ENCODE data around the gene KLHL26.
"Not testable (repeated sequence)": the region's sequence is repeated elsewhere in the genome, so short reads cannot be mapped to it uniquely, and the experiment has no call there.

The KLHL26 gene

GRCh38 chr19:18663940-18664530, 27.2 kb downstream of the KLHL26 start:
- no peak for DNase-seq (ENCODE audit: low spot score)

GRCh38 chr19:18665771-18666202, 29.0 kb downstream of the KLHL26 start:
- no peak for DNase-seq (ENCODE audit: low spot score)

DNA sequence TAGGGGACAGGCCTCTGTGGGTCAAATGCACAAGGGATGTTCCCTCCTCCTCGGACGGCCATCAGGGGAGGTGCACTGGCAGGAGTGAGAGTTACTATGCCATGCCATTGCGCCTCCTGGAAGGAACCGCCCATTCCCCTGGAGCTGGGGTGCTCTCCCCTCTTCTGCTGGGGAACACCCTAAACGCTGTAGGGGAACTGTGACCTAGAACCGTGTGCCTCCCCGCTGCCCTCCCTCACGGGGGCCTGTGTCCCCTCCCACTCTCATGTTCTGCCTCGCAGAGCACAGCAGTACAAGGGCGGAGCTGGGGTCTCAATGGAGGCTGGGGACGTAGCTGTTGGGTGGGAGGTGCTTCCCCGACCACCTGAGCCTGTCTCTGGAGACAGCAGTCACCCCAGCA, 29.5 kb downstream of the KLHL26 start:
- no peak for DNase-seq (ENCODE audit: low spot score)

GRCh38 chr19:18666784-18667183, 30.0 kb downstream of the KLHL26 start:
- DNase-seq (ENCODE audit: low spot score), result no peak

DNA sequence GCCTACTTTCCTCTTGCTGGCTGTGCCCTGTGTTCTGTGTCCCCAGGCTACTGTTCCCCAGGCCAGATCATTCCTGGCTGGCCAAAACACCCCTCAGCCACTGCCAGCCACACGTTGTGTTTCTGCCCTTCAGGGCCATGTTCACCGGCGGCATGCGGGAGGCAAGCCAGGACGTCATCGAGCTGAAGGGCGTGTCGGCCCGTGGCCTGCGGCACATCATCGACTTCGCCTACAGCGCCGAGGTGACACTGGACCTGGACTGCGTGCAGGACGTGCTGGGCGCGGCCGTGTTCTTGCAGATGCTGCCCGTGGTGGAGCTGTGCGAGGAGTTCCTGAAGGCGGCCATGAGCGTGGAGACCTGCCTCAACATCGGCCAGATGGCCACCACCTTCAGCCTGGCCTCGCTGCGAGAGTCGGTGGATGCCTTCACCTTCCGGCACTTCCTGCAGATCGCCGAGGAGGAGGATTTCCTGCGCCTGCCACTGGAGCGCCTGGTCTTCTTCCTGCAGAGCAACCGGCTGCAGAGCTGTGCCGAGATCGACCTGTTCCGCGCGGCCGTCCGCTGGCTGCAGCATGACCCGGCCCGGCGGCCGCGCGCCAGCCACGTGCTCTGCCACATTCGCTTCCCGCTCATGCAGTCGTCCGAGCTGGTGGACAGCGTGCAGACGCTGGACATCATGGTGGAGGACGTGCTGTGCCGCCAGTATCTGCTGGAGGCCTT, 30.9 kb downstream of the KLHL26 start:
- no peak for DNase-seq (ENCODE audit: low spot score)

GRCh38 chr19:18668252-18668631, 31.4 kb downstream of the KLHL26 start:
- no peak for DNase-seq (ENCODE audit: low spot score)

DNA sequence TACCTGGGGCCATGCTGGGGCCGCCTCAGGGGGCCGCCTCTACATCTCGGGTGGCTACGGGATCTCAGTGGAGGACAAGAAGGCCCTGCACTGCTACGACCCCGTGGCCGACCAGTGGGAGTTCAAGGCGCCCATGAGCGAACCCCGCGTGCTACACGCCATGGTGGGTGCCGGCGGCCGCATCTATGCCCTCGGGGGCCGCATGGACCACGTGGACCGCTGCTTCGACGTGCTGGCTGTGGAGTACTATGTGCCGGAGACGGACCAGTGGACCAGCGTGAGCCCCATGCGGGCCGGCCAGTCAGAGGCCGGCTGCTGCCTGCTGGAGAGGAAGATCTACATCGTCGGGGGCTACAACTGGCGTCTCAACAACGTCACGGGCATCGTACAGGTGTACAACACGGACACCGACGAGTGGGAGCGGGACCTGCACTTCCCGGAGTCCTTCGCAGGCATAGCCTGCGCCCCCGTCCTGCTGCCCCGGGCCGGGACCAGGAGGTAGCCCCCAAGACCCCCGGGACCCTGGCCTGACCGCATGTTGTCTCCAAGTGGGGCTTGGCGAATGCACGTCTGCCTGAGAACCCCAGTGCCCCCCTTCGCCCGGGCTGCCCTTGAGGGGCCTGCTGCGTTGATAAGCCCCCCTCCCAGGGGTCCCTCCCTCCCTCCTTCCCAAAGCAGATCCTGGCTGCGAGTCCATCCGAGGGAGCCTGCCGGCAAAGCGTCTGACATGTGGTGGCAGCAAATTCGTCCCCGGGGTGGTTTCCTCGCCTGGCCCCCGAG, 32.1 kb downstream of the KLHL26 start:
- no peak for DNase-seq (ENCODE audit: low spot score)

GRCh38 chr19:18669524-18669817, 32.6 kb downstream of the KLHL26 start:
- no peak for DNase-seq (ENCODE audit: low spot score)

- DNase-seq (ENCODE audit: low spot score), result no peak
Observed at GRCh38 chr19:18669883-18670282, 33.1 kb downstream of the KLHL26 start.

DNA sequence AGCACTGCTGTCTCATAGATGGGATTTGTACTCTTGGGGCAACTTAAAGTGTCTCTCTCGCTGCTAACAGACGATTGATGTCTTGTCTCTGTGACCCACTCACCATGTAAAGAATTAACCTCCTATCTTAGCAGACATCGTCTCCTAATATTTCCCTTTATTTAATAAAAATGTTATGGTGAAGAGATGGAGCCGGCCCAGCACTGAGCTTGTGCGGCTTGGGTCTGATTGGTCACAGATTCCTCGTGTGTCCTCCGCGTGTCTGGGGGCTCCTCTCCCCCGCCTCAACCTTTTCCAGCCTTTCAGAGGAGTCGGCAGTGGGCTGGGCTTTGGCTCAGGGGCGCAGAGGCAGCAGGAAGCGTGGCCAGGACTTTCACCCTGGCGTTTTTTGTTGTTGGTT, 33.5 kb downstream of the KLHL26 start:
- DNase-seq (ENCODE audit: low spot score), result no peak

DNA sequence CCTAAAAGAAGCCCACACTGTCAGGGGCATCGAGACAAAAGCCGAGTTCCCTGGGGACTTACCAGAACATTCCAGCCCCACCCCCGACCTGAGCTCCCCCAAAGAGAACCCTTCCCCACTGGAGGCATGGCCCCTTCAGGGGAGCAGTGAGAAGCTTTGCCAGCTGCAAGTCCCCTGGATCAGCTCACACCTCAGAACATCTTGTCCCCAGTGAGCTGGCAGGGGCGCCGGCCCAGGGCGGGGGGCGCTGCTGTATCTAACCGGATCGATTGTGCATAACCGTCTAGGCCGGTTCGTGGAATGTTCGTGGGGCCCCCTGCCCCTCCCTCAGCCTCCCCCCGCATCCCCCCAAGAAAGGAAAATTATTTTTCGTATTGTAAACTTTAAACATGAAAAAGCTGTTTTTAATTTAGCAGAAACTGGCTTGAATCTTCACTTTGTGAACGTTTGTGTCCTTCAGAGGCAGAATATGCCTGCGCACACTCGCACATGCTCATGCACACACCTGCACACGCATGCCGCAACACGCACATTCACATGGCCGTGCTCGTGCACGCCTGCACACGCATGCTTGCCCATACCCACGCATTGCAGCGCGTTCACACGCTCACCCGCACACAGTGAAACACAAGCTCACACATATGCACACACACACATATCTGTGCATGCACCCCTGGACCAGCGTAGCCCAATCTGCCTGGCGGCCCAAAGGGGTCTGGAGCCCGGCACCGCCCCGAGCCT, 34.6 kb downstream of the KLHL26 start:
- DNase-seq (ENCODE audit: low spot score), result no peak

DNA sequence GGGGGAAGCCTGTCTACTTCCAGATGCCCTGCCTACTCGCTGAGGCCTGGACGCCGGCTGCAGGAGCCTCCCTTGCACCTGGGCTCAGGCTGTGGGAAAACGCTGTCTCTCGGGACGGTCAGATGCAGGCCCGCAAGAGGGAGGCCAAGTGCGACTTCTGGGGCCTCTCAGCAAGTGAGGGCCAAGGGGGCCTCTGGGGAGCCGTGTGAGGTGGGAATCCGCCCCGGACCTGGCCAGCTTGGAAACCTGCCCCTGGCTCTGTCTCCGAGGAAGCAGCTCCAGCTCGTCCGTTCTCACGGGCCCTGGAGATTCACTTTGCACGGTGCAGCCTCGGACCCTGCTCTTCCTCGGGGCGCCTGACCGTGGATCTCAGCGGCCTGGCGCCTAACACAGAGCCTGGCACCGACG, 35.2 kb downstream of the KLHL26 start:
- DNase-seq (ENCODE audit: low spot score), result no peak

GRCh38 chr19:18672606-18673337, 35.9 kb downstream of the KLHL26 start:
- peak; percentile 30 for DNase-seq (ENCODE audit: low spot score)

DNA sequence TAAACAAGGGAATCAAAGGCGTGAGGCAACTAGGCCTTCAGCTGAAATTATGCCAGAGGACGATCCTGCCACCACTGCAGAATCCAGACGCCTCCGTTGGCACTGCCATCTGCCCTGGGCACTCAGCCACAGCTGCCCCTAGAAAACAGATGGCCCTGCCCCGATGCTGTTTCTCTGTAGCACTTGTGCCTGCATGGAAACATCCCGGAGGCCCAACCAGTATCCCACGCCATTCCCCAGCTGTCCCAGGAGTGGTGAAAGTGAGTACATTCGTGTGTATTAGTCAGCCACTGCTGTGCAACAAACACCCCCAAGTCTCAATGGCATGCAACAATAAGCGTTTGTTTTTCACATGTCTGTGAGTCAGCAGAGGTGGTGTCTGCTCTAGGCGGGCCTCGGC, 37.8 kb downstream of the KLHL26 start:
- DNase-seq (ENCODE audit: low spot score), result no peak

- DNase-seq (ENCODE audit: low spot score), result no peak
Observed at GRCh38 chr19:18675779-18676178, 39.0 kb downstream of the KLHL26 start.

DNA sequence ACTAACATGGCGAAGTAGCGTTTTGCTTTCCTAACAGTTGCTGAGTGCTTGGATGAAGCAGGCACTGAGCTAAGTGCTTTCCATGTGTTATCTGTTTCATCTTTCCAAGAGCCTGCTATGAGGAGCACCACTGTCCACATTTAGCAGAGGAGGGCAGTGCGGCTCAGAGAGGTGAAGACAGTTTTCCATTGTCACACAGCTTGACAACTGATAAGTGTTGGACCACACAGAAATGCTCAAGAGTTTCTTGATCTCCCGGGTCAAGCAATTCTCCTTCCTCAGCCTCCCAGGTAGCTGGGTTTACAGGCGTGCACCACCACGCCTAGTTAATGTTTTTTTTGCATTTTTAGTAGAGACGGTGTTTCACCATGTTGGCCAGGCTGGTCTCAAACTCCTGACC, 39.9 kb downstream of the KLHL26 start:
- DNase-seq (ENCODE audit: low spot score), result no peak

- no peak for DNase-seq (ENCODE audit: low spot score)
Observed at GRCh38 chr19:18677156-18677555, 40.3 kb downstream of the KLHL26 start.

DNA sequence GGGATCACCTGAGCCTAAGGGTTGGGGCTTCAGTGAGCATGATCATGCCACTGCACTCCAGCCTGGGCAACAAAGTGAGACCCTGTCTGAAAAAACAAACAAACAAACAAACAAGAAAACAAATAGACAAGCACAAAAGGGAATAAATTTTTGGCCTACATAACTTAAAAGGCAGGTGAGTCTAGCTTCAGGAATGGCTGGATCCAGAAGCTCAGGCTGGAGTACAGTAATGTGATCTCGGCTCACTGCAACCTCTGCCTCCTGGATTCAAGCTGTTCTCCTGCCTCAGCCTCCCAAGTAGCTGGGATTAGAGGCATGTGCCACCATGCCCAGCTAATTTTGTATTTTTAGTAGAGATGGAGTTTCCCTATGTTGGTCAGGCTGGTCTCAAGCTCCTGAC, 43.3 kb downstream of the KLHL26 start:
- not testable (repeated sequence) for DNase-seq (ENCODE audit: low spot score)

- DNase-seq (ENCODE audit: low spot score), result no peak
Observed at GRCh38 chr19:18682807-18683108, 45.9 kb downstream of the KLHL26 start.

GRCh38 chr19:18683109-18683957, 46.5 kb downstream of the KLHL26 start, which contains the start of gene CRTC1:
Gene CRTC1 (plus strand): TSS chr19:18683680. CDS start chr19:18683703, 23 bp downstream.
- DNase-seq (ENCODE audit: low spot score), result peak; percentile 100

Measured in AG20443 (cell line).